IMR-90 (cell line): ENCODE data around the gene CORO1C. TPM values are rescaled to one million over a fixed set of nuclear protein-coding genes. Genes with fewer than 3 reads are reported as not detected.

Experiments used
- ATAC-seq: fragments of 200-7000 bp; cut with Tn5 transposase; 2 replicates; pipeline ENCODE4 v1.9.1; 2020; ENCODE audit warnings: low read depth, mild to moderate bottlenecking, moderate library complexity
- BruUV-seq: library from RNA; stranded (reverse); fragments of 400-500 nt; replicated peaks from 2 replicates; lab custom pipeline; 2021; lab: Mats Ljungman, UMichigan
- CTCF ChIA-PET: fragments of 300-600 bp; formaldehyde crosslinking; extraction: SDS; loops from one replicate; lab custom pipeline; 2021; ENCODE audit warnings: antibody characterized with exemption; lab: Yijun Ruan, JAX
- POLR2A ChIA-PET: fragments of 300-600 bp; sonication (Branson Sonifier 250); formaldehyde crosslinking; loops from one replicate; lab custom pipeline; 2022; ENCODE audit warnings: antibody characterized with exemption; ENCODE audit not compliant: unreplicated experiment; lab: Charles Lee
- DNase-seq: peaks from one replicate; pipeline ENCODE4 v3.0.0; 2013
- H2AFZ ChIP-seq: replicated peaks from 2 replicates; pipeline ENCODE3; 2013; ENCODE audit warnings: low read length, mild to moderate bottlenecking; ENCODE audit not compliant: poor library complexity
- H2AK5ac ChIP-seq: 2 replicates; pipeline ENCODE4 v1.6.1; 2013; ENCODE audit warnings: low read depth, low read length, inconsistent platforms
- H2AK9ac ChIP-seq: replicated peaks from 2 replicates; pipeline ENCODE3; 2013; ENCODE audit warnings: mild to moderate bottlenecking, low read depth, low read length, moderate library complexity; ENCODE audit not compliant: poor library complexity
- H2BK120ac ChIP-seq: 2 replicates; pipeline ENCODE4 v1.6.1; 2013; ENCODE audit warnings: low read depth, low read length, inconsistent platforms
- H2BK15ac ChIP-seq: 3 replicates; pipeline ENCODE4 v1.6.1; 2013; ENCODE audit warnings: low read depth, low read length, inconsistent platforms
- H2BK20ac ChIP-seq: 2 replicates; pipeline ENCODE4 v1.6.1; 2013; ENCODE audit warnings: low read depth, mild to moderate bottlenecking, inconsistent platforms, low read length, moderate library complexity
- H2BK5ac ChIP-seq: 2 replicates; pipeline ENCODE4 v1.6.1; 2013; ENCODE audit warnings: mild to moderate bottlenecking, low read depth, low read length, inconsistent platforms; ENCODE audit not compliant: poor library complexity, severe bottlenecking
- H3K14ac ChIP-seq: replicated peaks from 2 replicates; pipeline ENCODE4 v1.6.1; 2013; ENCODE audit warnings: low read depth, low read length, inconsistent platforms
- H3K18ac ChIP-seq: 2 replicates; pipeline ENCODE4 v1.6.1; 2013; ENCODE audit warnings: low read depth, low read length, control low read depth
- H3K23ac ChIP-seq: 2 replicates; pipeline ENCODE4 v1.6.1; 2013; ENCODE audit warnings: low read depth, low read length, inconsistent platforms
- H3K27ac ChIP-seq: 2 replicates; pipeline ENCODE4 v1.5.1; 2013; ENCODE audit warnings: mild to moderate bottlenecking, control low read depth, low read length; ENCODE audit not compliant: insufficient read depth
- H3K27me3 ChIP-seq: 2 replicates; pipeline ENCODE4 v1.6.1; 2013; ENCODE audit warnings: low read length; ENCODE audit not compliant: control insufficient read depth, insufficient read depth
- H3K36me3 ChIP-seq: 2 replicates; pipeline ENCODE4 v1.6.1; 2013; ENCODE audit warnings: low read length, mixed read lengths; ENCODE audit not compliant: control insufficient read depth, insufficient read depth
- H3K4ac ChIP-seq: 2 replicates; pipeline ENCODE4 v1.6.1; 2013; ENCODE audit warnings: low read depth, low read length, inconsistent platforms
- H3K4me1 ChIP-seq: 2 replicates; pipeline ENCODE4 v1.6.1; 2013; ENCODE audit warnings: low read length, mixed read lengths; ENCODE audit not compliant: control insufficient read depth, insufficient read depth
- H3K4me2 ChIP-seq: 2 replicates; pipeline ENCODE4 v1.6.1; 2013; ENCODE audit warnings: low read depth, mild to moderate bottlenecking, control low read depth, low read length, moderate library complexity
- H3K4me3 ChIP-seq: 2 replicates; pipeline ENCODE4 v1.5.1; 2013; ENCODE audit warnings: low read depth, mild to moderate bottlenecking, control low read depth, low read length, moderate library complexity; ENCODE audit not compliant: insufficient read depth
- H3K56ac ChIP-seq: 2 replicates; pipeline ENCODE4 v1.6.1; 2013; ENCODE audit warnings: low read length, inconsistent platforms; ENCODE audit not compliant: insufficient read depth; ENCODE audit errors: extremely low read depth
- H3K79me1 ChIP-seq, 2 experiments: 2 replicates each; pipeline ENCODE4 v1.6.1; 2013; ENCODE audit warnings: low read length in 2 of 2, inconsistent platforms in 1 of 2, low read depth in 1 of 2
- H3K9ac ChIP-seq: 2 replicates; pipeline ENCODE4 v1.6.1; 2013; ENCODE audit warnings: low read depth, low read length, control low read depth
- H3K9me1 ChIP-seq: 2 replicates; pipeline ENCODE4 v1.6.1; 2013; ENCODE audit warnings: low read length, inconsistent platforms; ENCODE audit not compliant: insufficient read depth
- H3K9me3 ChIP-seq: 2 replicates; pipeline ENCODE4 v1.6.1; 2013; ENCODE audit warnings: low read length; ENCODE audit not compliant: control insufficient read depth, insufficient read depth
- H4K20me1 ChIP-seq: 2 replicates; pipeline ENCODE4 v1.6.1; 2013; ENCODE audit warnings: low read length, inconsistent platforms; ENCODE audit not compliant: insufficient read depth
- H4K5ac ChIP-seq: 2 replicates; pipeline ENCODE4 v1.6.1; 2013; ENCODE audit warnings: mild to moderate bottlenecking, low read depth, low read length, control low read depth
- H4K8ac ChIP-seq, 2 experiments: 2 replicates each; pipeline ENCODE4 v1.6.1; 2013; ENCODE audit warnings: low read depth in 2 of 2, low read length in 2 of 2, control low read depth in 1 of 2, inconsistent platforms in 1 of 2
- H4K91ac ChIP-seq: 2 replicates; pipeline ENCODE4 v1.6.1; 2013; ENCODE audit warnings: low read depth, low read length, inconsistent platforms; ENCODE audit not compliant: insufficient read depth
- BHLHE40 ChIP-seq: fragments of 150-350 bp; IDR thresholded peaks from 2 replicates; pipeline ENCODE4 v1.6.1; 2016; ENCODE audit warnings: mild to moderate bottlenecking, low read depth, low read length
- CEBPB ChIP-seq: IDR thresholded peaks from 2 replicates; pipeline ENCODE4 v1.6.1; 2012; ENCODE audit warnings: low read depth, low read length, improper control_type of control experiment
- CHD1 ChIP-seq: IDR thresholded peaks from 2 replicates; pipeline ENCODE4 v1.6.1; 2012; ENCODE audit warnings: low read depth, low read length, improper control_type of control experiment
- CTCF ChIP-seq: conservative IDR thresholded peaks from 2 replicates; pipeline ENCODE4 v1.5.1; 2012; ENCODE audit warnings: mild to moderate bottlenecking, low read depth, low read length, improper control_type of control experiment
- MAFK ChIP-seq: IDR thresholded peaks from 2 replicates; pipeline ENCODE4 v1.6.1; 2012; ENCODE audit warnings: low read depth, low read length, improper control_type of control experiment
- MAZ ChIP-seq: IDR thresholded peaks from 2 replicates; pipeline ENCODE4 v1.6.1; 2012; ENCODE audit warnings: low read depth, mild to moderate bottlenecking, low read length, improper control_type of control experiment, moderate library complexity, borderline replicate concordance
- MXI1 ChIP-seq: IDR thresholded peaks from 2 replicates; pipeline ENCODE4 v1.6.1; 2012; ENCODE audit warnings: low read depth, mild to moderate bottlenecking, low read length, moderate library complexity, borderline replicate concordance
- NFE2L2 ChIP-seq: fragments of 150-350 bp; IDR thresholded peaks from 2 replicates; pipeline ENCODE4 v1.6.1; 2016; ENCODE audit warnings: low read depth, mild to moderate bottlenecking, low read length
- POLR2A ChIP-seq: IDR thresholded peaks from 2 replicates; pipeline ENCODE4 v1.6.1; 2012; ENCODE audit warnings: mild to moderate bottlenecking, low read depth, low read length
- RAD21 ChIP-seq: IDR thresholded peaks from 2 replicates; pipeline ENCODE4 v1.6.1; 2012; ENCODE audit warnings: low read length, improper control_type of control experiment
- RCOR1 ChIP-seq: IDR thresholded peaks from 2 replicates; pipeline ENCODE4 v1.6.1; 2012; ENCODE audit warnings: mild to moderate bottlenecking, low read length, improper control_type of control experiment; ENCODE audit not compliant: insufficient replicate concordance
- SMC3 ChIP-seq: fragments of 150-350 bp; IDR thresholded peaks from 2 replicates; pipeline ENCODE4 v1.6.1; 2016; ENCODE audit warnings: low read depth, mild to moderate bottlenecking, antibody characterized with exemption, low read length, moderate library complexity
- WGBS, 2 experiments: methylation state at CpG; one replicate each; pipeline versions ENCODE4 v1.1.5 to v1.1.7; 2013; ENCODE audit warnings: missing lambda C conversion rate in 2 of 2; ENCODE audit not compliant: insufficient read length in 1 of 2; ENCODE audit errors: extremely low coverage in 2 of 2; 5-methylcytosine and 5-hydroxymethylcytosine counted together
- dilution Hi-C: fragments of 300-500 bp; cut with HindIII; formaldehyde crosslinking; loops from one replicate; pipeline ENCODE4 v1.14.3; 2018; ENCODE audit warnings: low sequenced_read_pairs; ENCODE audit not compliant: unreplicated experiment
- in situ Hi-C: fragments of 300-500 bp; cut with MboI; formaldehyde crosslinking; loops from 3 replicates; pipeline ENCODE4 v1.14.3; 2019; ENCODE audit warnings: low sequenced_read_pairs, inconsistent platforms, mixed read lengths
- intact Hi-C: fragments of 100-400 bp; cut with micrococcal nuclease; formaldehyde crosslinking; loops from 2 replicates; pipeline ENCODE4 v1.10.0; 2022
- polyA plus RNA-seq, 3 experiments: library from polyadenylated mRNA; depleted of rRNA; stranded (reverse); fragments of >200 nt; gene quantifications; 2 replicates each; pipeline ENCODE4 v1.2.3, GENCODE V29; 2012; ENCODE audit warnings: low replicate concordance in 1 of 3
- total RNA-seq: library from RNA; depleted of rRNA; stranded (reverse); fragments of >200 nt; gene quantifications from 2 replicates; pipeline ENCODE4 v1.2.3, GENCODE V29; 2012
- TF ChIP-seq, protein P1 (sequence below): fragments of 150-350 bp; IDR thresholded peaks from 2 replicates; pipeline ENCODE4 v1.6.1; 2016; ENCODE audit warnings: low read depth, mild to moderate bottlenecking, low read length, moderate library complexity, borderline replicate concordance

CORO1C gene
- total and polyA plus RNA-seq, 2 of the 4 experiments (the other 2 are of a cell fraction), result 675 to 1,100 TPM

GRCh38 chr12:108664338-108665258, 66.7 kb downstream of the CORO1C start:
- WGBS, 2 experiments, result no CpG with 5 or more reads among the region's 5 CpGs
- dilution Hi-C loops (no loop called here), intact Hi-C loops (loop anchor here (1.0 to 10.0 kb wide), 7 partner anchors 27 to 430 kb away; partner anchors contain the start of genes ALKBH2 and UNG), in situ Hi-C loops (loop anchor here (5.0 kb wide), 1 partner anchor 138 kb away; no protein-coding TSS in a partner anchor)
- Histone ChIP-seq H3K36me3 (peaks cover 10% of the 10 kb centered on the region), H3K9me3 (no peaks in the 10 kb centered on the region), H3K4ac (peak overlapping the region; percentile 72), H3K23ac (peak overlapping the region; percentile 57), H2AK5ac (peak overlapping the region; percentile 78), H3K4me3 (no peak overlapping the region), H2BK20ac (0 out of 2 replicates have a peak overlapping the region, but pooled peaks have one; percentile 57), H2AFZ (peak overlapping the region; percentile 52), H3K27me3 (no peaks in the 10 kb centered on the region), H3K9me1 (peaks cover 12% of the 10 kb centered on the region), H2BK15ac (peak overlapping the region; percentile 8; the same call in 1 of the 3 replicates), H3K4me2 (peak overlapping the region; percentile 51), H3K4me1 (peaks cover 30% of the 10 kb centered on the region), H3K56ac (peak overlapping the region; percentile 21; the same call in 1 of the 2 replicates), H2AK9ac (peak overlapping the region; percentile 59), H3K79me1 (peaks cover 7 to 57% of the 10 kb centered on the region in 2 experiments; a peak in 3 of 4 replicates), H4K91ac (peak overlapping the region; percentile 41; the same call in 1 of the 2 replicates), H4K5ac (peak overlapping the region; percentile 47), H4K8ac (peak overlapping the region in 1 of 2 experiments; percentile 46; a peak in 1 of 4 replicates), H3K18ac (peak overlapping the region; percentile 39), H2BK5ac (peak overlapping the region; percentile 81), H3K9ac (peak overlapping the region; percentile 35), H2BK120ac (peak overlapping the region; percentile 52), H3K14ac (peak overlapping the region; percentile 20; the same call in 1 of the 2 replicates), H3K27ac (peak overlapping the region; percentile 85), H4K20me1 (peaks cover 85% of the 10 kb centered on the region)
- DNase-seq (peak; percentile 95), ATAC-seq (peak; percentile 92)
- ChIA-PET CTCF (interaction anchor here (0.7 to 4.8 kb wide), 18 partner anchors 8 to 819 kb away, joined by 3 to 32 read pairs (median 3); no protein-coding TSS in a partner anchor), POLR2A (interaction anchor here (0.6 to 0.9 kb wide), 3 partner anchors 15 to 63 kb away, joined by 3 to 4 read pairs (median 3); no protein-coding TSS in a partner anchor)
- no TSS peak for BruUV-seq
- TF ChIP-seq POLR2A (peak; percentile 31; the same call in 1 of the 2 replicates), NFE2L2 (peak; percentile 30; the same call in 1 of the 2 replicates), MAFK (peak; percentile 28; the same call in 1 of the 2 replicates), SMC3 (peak; percentile 92), CHD1 (no peak), CTCF (peak; percentile 98), BHLHE40 (0 out of 2 replicates have a peak, but pooled peaks have one; percentile 23), MAZ (peak; percentile 10; the same call in 1 of the 2 replicates), MXI1 (0 out of 2 replicates have a peak, but pooled peaks have one; percentile 15), CEBPB (peak; percentile 96), RAD21 (peak; percentile 99), RCOR1 (no peak)
- TF ChIP-seq, protein P1, sequence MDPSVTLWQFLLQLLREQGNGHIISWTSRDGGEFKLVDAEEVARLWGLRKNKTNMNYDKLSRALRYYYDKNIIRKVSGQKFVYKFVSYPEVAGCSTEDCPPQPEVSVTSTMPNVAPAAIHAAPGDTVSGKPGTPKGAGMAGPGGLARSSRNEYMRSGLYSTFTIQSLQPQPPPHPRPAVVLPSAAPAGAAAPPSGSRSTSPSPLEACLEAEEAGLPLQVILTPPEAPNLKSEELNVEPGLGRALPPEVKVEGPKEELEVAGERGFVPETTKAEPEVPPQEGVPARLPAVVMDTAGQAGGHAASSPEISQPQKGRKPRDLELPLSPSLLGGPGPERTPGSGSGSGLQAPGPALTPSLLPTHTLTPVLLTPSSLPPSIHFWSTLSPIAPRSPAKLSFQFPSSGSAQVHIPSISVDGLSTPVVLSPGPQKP, result no peak
